MM.1S (cell line): ENCODE data around the gene TXLNA.

ENCODE experiments used
- CTCF ChIP-seq: fragments of 300-600 bp; sonication (generic); IDR thresholded peaks from 2 replicates; pipeline ENCODE4 v1.5.1; 2016; ENCODE audit warnings: antibody characterized with exemption, low read length, mixed read lengths
- EZH2phosphoT487 ChIP-seq: fragments of 300-600 bp; sonication (generic); IDR thresholded peaks from 2 replicates; pipeline ENCODE4 v1.6.1; 2018; ENCODE audit warnings: antibody characterized with exemption, low read length

GRCh38 chr1:32195972-32196823, 16.7 kb downstream of the TXLNA start:
- TF ChIP-seq CTCF (no peak), EZH2phosphoT487 (no peak)
